Posterior cingulate gyrus (tissue), 11 donors: ENCODE results near the gene PSPN.
"Not testable (repeated sequence)": the region's sequence is repeated elsewhere in the genome, so short reads cannot be mapped to it uniquely, and the experiment has no call there.

Source experiments
- DNase-seq, 10 donors: peaks; one replicate each; pipeline versions ENCODE4 v3.0.0 to v3.0.0-alpha.2; 2020 to 2021; ENCODE audit warnings: mixed read lengths in 3 of 10
- intact Hi-C: fragments of 100-400 bp; cut with DNase I; formaldehyde crosslinking; loops from one replicate; pipeline ENCODE4 v1.15.1; 2023

Gene PSPN

DNA sequence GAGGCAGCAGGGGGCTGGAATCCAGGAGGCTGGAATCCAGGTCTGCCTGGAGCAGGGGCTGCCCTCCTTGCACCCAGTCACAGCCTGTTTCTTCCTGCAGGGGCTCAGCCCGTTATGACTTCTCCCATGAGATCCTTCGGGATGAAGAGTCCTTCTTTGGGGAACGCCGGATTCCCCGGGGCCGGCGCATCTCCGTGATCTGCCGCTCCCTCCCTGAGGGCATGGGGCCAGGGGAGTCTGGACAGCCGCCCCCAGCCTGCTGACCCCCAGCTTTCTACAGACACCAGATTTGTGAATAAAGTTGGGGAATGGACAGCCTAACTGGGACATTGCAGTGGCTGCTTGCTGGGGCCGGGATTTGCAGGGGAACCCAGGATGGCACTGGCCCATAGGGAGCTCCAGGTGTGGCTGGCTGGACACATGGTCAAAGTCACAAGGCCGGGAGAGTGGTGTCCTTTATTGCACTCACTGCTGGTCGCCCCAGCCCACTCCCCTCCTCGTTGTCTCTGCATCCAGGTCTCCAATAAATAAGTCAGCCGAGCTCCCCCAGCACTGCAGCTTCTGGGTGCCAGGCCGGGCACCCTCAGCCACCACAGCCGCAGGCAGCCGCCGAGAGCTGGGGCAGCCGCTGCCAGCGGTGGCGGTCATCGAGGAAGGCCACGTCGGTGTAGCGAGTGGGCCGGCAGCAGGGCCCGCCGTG lies 872 bp downstream of the PSPN start:
- intact Hi-C loops: no loop called here
- DNase-seq: no peak

DNA sequence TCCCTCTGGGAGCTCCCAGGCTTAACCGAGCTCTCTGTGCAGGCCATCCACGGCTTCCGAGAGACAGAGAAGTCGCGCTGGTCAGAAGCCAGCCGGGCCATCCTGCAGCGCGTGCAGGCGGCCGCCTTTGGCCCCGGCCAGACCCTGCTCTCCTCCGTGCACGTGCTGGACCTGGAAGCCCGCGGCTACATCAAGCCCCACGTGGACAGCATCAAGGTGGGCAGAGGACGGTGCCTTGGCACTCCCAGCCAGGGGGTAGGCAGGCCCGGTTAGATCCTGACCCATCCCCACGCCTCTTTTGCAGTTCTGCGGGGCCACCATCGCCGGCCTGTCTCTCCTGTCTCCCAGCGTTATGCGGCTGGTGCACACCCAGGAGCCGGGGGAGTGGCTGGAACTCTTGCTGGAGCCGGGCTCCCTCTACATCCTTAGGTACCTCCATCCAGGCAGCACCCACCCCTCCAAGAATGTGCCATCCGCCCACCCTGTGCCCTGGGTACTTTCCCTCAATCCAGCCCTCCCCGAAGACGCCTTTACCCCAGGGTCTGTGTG lies 1.5 kb downstream of the PSPN start:
- no peak for DNase-seq
- intact Hi-C loops: no loop called here

DNA sequence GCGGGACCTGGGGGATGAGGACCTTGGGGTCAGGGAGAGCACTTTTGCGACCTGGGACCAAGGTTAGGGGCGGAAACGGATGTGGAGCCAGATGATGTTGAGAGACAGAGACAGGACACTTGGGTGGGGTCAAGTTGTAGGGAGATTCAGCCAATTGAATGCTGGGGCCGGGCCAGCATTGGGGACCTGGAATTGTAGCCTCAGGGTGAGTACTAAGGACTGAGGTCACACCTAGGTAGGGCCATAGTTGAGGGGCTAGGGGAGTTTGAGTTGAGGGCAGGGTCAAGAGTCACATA lies 2.0 kb downstream of the PSPN start:
- intact Hi-C loops: no loop called here
- peak in 1 of 10 donors; percentile 41 for DNase-seq

DNA sequence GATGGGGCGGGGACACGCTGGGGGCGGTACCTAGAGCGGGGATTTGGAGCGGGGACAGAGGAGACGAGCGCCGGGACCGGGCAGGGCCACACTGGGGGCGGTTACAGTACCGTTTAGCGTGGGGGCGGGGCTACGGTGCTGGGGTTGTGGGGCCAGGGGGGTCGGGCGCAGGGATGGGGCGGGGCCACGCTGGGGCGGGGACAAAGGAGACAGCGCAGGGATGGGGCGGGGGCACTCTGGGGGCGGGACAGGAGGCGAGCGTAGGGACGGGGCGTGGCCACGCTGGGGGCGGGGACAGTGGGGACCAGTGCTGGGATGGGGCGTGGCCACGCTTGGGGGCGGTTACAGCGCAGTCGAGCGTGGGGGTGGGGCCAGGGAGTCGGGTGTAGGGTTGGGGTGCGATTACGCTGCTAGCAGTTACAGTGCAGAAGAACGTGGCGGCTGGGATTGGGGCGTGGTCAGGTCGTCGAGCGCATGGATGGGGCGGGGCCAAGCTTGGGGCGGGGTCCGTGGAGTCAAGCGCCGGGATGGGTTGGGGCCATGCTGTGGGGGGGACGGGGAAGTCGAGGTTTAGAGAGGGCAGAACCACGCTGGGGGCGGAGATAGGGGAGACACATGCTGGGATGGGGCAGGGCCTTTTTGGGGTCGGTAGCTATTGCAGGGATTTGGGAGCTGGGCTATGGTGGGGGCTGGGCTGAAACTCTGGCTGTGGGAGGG lies 2.5 kb downstream of the PSPN start:
- peak; percentile 96 to 100 (median 98) for DNase-seq
- intact Hi-C loops: no loop called here

DNA sequence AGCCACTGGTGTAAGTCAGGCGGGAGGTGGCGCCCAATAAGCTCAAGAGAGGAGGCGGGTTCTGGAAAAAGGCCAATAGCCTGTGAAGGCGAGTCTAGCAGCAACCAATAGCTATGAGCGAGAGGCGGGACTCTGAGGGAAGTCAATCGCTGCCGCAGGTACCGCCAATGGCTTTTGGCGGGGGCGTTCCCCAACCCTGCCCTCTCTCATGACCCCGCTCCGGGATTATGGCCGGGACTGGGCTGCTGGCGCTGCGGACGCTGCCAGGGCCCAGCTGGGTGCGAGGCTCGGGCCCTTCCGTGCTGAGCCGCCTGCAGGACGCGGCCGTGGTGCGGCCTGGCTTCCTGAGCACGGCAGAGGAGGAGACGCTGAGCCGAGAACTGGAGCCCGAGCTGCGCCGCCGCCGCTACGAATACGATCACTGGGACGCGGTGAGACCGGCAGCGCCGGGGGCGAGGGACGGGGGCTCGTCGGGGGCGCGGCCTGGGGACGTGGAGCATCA lies 3.1 kb downstream of the PSPN start, which contains the start of gene ALKBH7:
Gene ALKBH7, plus strand, starts transcription at position 201 of the 502 bp plus-strand sequence. Its CDS starts 27 bp downstream, at position 228.
- intact Hi-C loops: no loop called here
- DNase-seq: peak; percentile 95 to 100 (median 98)

DNA sequence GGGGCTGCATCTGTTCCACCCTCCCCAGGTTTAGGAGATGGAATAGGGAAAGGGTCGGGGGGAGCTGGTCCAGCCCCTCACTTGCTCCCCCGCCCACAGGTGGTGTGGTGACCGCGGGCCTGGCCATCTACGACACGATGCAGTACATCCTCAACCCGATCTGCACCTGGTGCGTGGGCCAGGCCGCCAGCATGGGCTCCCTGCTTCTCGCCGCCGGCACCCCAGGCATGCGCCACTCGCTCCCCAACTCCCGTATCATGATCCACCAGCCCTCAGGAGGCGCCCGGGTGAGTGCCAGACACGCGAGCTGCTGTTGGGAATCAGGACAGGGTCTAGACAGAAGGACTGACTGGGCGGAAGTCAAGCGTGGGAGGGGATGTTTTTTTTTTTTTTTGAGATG lies 11.4 kb downstream of the PSPN start:
- DNase-seq: peak in 1 of 10 donors; percentile 50
- intact Hi-C loops: loop anchor here (5.0 to 10.0 kb wide), 2 partner anchors 82 to 140 kb away; partner anchors contain the start of gene TUBB4A

DNA sequence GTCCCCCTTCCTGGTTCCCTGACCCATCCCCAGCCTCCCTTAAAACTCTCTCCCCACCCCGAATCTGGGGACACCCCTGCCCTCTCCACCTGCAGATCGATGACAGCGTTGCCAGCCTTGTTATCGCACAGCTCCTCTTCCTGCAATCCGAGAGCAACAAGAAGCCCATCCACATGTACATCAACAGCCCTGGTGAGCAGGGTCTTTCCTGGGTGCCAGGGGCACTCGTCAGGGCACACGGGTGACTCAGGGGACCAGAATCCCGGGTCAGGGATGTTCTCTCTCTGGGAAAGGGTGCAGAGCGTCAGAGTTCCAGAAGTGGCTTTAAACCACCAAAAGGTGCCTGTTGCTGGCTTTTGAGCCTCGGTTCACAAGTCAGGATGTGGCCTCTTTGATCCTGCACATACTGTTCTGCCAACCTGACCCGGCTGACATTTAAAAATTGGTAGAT lies 13.4 kb downstream of the PSPN start:
- intact Hi-C loops: loop anchor here (5.0 to 10.0 kb wide), 2 partner anchors 80 to 142 kb away; partner anchors contain the start of gene TUBB4A
- peak in 1 of 10 donors; percentile 43 for DNase-seq

DNA sequence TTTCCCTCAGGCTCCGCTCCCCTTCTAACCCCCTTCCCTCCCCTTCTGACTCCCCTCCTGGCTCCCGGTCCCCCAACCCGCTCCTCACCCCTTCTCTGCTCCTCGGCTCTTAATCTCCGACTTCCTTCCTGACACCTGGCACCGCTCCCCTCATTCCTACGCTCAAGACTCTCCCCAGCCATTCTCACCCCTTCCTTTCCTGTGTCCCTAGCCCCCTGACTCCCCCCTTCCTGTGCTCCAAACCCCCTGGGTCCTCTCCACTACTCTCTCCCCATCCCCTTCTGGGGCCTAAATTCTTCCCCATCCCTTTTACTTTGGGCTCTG lies 13.7 kb downstream of the PSPN start:
- DNase-seq: no peak

DNA sequence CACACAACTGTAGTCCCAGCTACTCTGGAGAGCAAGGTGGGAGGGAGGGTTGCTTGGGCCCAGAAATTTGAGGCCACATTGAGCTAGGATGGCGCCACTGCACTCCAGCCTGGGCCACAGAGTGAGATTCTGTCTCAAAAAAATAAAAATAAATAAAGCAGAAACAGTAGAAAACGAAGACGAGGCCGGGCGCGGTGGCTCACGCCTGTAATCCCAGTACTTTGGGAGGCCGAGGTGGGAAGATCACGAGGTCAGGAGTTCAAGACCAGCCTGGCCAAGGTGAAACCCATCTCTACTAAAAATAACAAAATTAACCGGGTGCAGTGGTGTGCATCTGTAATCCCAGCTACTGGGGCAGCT lies 14.9 kb downstream of the PSPN start:
- DNase-seq: not testable (repeated sequence)
- intact Hi-C loops: loop anchor here (5.0 to 10.0 kb wide), 2 partner anchors 79 to 144 kb away; partner anchors contain the start of gene TUBB4A

More for the DNA sequence above, 13.7 kb downstream of the PSPN start:
- intact Hi-C loops: loop anchor here (5.0 to 10.0 kb wide), 2 partner anchors 80 to 143 kb away; partner anchors contain the start of gene TUBB4A

DNA sequence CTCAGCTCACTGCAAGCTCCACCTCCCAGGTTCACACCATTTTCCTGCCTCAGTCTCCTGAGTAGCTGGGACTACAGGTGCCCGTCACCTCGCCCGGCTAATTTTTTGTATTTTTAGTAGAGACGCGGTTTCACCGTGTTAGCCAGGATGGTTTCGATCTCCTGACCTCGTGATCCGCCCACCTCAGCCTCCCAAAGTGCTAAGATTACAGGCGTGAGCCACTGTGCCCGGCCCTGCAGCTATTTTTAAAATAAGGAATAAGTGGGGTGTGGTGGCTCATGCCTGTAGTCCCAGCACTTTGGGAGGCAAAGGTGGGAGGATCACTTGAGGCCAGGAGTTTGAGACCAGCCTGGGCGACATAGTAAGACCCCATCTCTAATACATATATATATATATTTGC lies 15.3 kb downstream of the PSPN start:
- intact Hi-C loops: loop anchor here (5.0 to 10.0 kb wide), 2 partner anchors 78 to 144 kb away; partner anchors contain the start of gene TUBB4A
- not testable (repeated sequence) for DNase-seq

DNA sequence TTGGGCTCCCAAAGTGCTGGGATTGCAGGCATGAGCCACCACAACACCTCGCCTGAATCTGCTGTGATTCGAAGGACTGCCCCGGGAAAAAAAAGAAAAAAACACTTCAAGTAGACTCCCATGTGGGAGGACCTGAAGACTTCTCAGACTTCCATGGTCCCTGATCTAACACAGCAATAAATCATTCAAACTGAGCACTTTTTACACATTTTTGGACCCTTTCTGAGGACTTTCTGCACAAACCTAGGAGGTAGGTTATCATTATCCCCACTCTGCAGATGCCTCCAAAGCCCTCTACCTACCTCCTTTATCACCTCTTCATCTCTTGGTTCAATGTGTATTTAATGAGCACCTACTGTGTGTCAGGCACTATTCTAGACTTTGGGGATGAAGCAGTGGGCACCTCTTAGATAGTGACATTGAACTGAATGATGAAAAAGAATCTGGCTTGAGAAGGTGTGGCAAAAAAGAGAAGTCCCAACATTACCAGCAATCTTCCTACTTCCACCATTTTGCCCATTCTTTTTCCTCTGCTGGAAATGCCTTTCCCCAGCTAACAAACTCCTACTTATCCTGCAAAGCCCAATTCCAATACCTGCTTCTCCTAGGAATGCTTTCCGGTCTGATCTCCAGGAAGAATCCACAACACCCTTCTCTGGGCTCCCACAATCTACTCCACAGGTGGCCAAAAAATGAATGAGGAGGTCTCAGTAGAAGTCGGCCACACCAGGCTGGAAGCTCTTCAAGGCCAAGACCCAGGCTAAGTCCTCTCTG lies 16.0 kb downstream of the PSPN start:
- intact Hi-C loops: loop anchor here (5.0 to 10.0 kb wide), 2 partner anchors 77 to 145 kb away; partner anchors contain the start of gene TUBB4A
- peak in 1 of 10 donors; percentile 3 for DNase-seq

DNA sequence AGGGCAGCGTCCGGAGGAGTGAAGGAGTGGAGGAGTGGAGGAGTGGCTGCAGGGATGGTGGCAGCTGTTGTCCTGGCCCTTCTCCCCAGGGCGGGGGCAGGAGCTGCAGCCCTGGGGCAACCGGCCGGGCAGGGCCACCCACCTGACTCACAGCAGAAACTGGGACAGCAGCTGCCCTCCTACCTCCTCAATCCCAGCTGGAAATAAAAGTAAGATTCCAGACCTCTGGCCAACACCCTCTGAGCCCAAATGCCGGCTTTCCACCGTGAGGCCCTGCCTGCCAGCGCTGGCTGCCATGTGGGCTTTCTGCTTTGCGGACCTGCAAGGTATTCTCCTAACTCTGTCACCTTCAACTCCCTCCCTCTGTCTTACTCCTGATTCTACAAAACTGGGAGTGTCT lies 17.7 kb downstream of the PSPN start:
- intact Hi-C loops: no loop called here
- peak in 1 of 10 donors; percentile 67 for DNase-seq

DNA sequence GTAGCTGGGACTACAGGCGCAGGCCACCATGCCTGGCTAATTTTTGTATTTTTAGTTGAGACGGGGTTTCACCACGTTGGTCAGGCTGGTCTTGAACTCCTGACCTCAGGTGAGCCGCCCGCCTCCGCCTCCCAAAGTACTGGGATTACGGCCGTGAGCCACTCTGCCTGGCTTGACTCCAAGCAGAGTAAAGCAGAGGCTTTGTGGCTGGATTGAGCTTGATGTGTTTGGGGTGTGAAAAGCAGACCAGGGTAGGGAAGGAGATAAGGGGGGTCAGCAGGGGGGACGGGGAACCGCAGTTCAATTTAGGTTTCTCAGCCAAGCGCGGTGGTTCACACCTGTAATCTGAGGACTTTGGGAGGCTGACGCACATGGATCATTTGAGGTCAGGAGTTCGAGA lies 18.6 kb downstream of the PSPN start:
- peak in 1 of 10 donors; percentile 49 for DNase-seq
- intact Hi-C loops: no loop called here

DNA sequence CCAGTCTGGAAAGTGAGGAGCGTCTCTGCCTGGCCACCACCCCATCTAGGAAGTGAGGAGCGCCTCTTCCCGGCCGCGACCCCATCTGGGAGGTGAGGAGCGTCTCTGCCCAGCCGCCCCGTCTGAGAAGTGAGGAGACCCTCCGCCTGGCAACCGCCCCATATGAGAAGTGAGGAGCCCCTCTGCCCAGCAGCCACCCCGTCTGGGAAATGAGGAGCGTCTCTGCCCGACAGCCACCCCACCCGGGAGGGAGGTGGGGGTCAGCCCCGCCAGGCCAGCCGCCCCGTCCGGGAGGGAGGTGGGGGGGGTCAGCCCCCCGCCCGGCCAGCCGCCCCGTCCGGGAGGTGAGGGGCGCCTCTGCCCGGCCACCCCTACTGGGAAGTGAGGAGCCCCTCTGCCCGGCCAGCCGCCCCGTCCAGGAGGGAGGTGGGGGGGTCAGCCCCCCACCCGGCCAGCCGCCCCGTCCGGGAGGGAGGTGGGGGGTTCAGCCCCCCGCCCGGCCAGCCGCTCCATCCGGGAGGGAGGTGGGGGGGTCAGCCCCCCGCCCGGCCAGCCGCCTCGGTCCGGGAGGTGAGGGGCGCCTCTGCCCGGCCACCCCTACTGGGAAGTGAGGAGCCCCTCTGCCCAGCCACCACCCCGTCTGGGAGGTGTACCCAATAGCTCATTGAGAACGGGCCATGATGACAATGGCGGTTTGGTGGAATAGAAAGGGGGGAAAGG lies 20.3 kb downstream of the PSPN start:
- intact Hi-C loops, DNase-seq: not testable (repeated sequence)

DNA sequence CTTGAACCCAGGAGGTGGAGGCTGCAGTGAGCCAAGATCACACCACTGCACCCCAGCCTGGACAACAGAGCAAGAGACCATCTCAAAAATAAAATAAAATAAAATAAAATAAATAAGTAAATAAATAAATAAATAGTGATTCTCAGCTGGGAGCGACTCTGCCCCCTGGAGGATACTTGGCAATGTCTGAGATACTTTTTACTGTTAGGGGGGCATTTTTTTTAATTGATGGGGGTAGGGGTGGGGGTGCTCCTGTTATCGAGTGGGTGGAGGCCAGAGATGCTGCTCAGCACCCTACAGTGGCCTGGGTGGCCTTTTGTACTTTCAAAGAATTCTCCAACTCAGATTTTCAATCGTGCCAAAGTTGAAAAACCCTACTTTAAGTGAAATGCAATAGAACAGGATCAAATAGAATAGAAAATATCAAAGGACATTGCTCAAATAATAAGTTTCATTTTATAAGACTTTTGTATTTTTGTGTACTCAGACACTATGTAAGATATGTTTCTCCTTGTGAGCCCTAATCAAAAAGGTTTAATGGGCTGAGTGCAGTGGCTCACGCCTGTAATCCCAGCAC lies 21.5 kb downstream of the PSPN start:
- intact Hi-C loops: loop anchor here (5.0 kb wide), 1 partner anchor 307 kb away; no protein-coding TSS in a partner anchor
- DNase-seq: no peak

DNA sequence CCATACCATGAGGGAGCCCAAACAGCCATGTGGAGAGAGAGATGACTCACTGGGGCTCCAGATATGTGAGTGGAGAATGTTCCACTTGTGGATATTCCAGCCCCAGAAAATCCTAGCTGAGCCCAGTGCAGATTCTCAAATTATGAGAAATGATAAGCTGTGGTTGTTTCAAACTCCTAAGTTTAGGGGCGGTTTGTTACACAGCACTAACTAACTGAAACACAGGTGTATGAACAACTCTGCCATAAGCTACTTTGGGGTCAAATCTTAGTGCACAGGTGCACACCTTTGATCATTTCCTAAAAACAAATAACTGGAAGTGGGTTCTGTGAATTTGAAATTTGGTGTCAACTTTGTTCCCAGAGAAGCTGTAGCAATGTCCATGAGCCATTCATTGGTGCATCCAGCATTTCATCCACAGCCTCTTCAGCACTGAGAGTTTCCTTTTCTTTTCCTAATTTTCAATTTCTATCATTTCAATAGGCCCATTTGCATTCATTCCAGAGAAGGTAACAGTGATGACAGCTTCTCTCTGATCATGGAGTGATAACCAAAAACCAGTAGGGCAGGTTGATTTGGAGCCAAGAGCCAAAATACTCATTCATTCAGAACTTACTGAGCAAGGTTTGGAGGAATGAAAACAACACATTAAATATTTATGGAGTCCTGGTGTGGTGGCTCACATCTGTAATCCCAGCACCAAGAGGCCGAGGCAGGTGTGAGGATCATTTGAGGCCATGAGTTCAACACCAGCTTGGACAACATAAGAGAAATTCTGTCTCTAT lies 23.2 kb downstream of the PSPN start:
- intact Hi-C loops: loop anchor here (5.0 kb wide), 1 partner anchor 305 kb away; no protein-coding TSS in a partner anchor
- peak in 1 of 10 donors; percentile 33 for DNase-seq

DNA sequence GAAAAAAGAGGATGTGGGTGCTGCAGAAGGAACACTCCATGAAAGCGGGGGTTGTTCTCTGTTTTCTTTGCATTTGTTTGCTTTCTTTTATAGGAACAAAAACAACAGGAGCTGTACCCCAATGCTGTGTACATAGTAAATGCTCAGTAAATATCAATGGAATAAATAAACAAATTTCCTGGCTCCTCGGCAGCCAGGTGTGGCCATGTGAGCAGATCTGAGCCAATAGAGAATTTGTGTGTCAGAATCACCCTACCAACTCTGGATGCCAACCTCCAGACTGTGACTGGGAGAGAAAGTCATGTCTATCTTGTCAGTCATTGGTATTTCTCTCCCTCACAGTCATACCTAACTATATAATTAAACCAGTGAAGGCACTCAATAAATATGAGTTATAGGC lies 25.0 kb downstream of the PSPN start:
- intact Hi-C loops: loop anchor here (5.0 kb wide), 1 partner anchor 303 kb away; no protein-coding TSS in a partner anchor
- no peak for DNase-seq

DNA sequence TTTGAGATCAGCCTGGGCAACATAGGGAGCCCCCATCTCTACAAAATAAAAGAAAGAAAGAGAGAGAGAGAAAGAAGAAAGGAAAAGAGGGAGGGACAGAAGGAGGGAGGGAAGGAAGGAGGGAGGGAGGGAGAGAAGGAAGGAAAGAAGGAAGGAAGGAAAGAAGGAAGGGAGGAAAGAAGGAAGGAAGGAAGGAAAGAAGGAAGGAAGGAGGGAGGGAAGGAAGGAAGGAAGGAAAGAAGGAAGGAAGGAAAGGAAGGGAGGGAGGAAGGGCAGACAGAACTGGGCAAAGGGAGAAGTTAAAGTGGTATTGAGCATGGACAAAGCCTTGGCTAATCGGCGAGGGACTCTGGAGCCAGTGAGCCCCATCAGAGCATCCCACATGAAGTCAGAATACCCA lies 26.5 kb downstream of the PSPN start:
- DNase-seq, intact Hi-C loops: not testable (repeated sequence)
